H1 (cell line): ENCODE results near the gene CAST. TPM values are rescaled to one million over a fixed set of nuclear protein-coding genes. Genes with fewer than 3 reads are reported as not detected.

Experiments used
- EP300 ChIP-seq, 2 experiments: IDR thresholded peaks; 1 replicate in 1 of 2; 2 replicates in 1 of 2; pipeline ENCODE4 v1.6.1; 2011 to 2012; ENCODE audit warnings: low read depth in 2 of 2, low read length in 2 of 2, mild to moderate bottlenecking in 2 of 2, borderline replicate concordance in 1 of 2, inconsistent platforms in 1 of 2, moderate library complexity in 1 of 2
- polyA plus RNA-seq, 7 experiments: library from polyadenylated mRNA; depleted of rRNA in 3 of 7; stranded (reverse) in 5 of 7; unstranded in 2 of 7; fragments of >200 nt in 5 of 7; fragments of 200-250 nt in 2 of 7; gene quantifications; 1 replicate in 5 of 7; 2 replicates in 1 of 7; 4 replicates in 1 of 7; pipeline versions ENCODE4 v1.2.1 to v1.2.3, GENCODE V29; 2011 to 2013; ENCODE audit warnings: missing spikeins in 2 of 7, mixed read lengths in 2 of 7
- total RNA-seq: library from RNA; stranded (reverse); fragmentation: NEBNext Ultra II Directional; extraction: Animal tissue kit (Norgen Biotek cat#: 25700); gene quantifications from 2 replicates; pipeline ENCODE4 v1.2.1, GENCODE V29; 2021

Gene CAST
- total and polyA plus RNA-seq, 2 of the 8 experiments (the other 6 are each of a cell fraction or from before 2014, with no cell fraction given) = 9.0 to 48.2 TPM

GRCh38 chr5:96679293-96679692 lies 17.1 kb downstream of the CAST start (continued):
- no peak for TF ChIP-seq EP300 (IDR thresholded peaks at IDR 0.05; ENCODE audit: borderline replicate concordance in 1 of 2, low read depth in 2 of 2, low read length in 2 of 2)
